Peyer's patch (tissue), 4 donors: ENCODE measurements around the gene SSRP1.

Experiments used
- CTCF ChIP-seq, 6 experiments: fragments of 450-650 bp in 4 of 6; fragments of 200-600 bp in 2 of 6; sonication (generic) in 1 of 6; IDR thresholded peaks; one replicate each; pipeline ENCODE4 v1.5.1; 2017 to 2019; ENCODE audit warnings: antibody characterized with exemption in 6 of 6, mild to moderate bottlenecking in 3 of 6, moderate library complexity in 1 of 6
- POLR2A ChIP-seq, 2 donors: fragments of 450-650 bp; IDR thresholded peaks; one replicate each; pipeline ENCODE4 v1.5.1; 2017; ENCODE audit warnings: antibody characterized with exemption in 2 of 2, mild to moderate bottlenecking in 2 of 2, moderate library complexity in 2 of 2

GRCh38 chr11:57276169-57276970, 59.3 kb downstream of the SSRP1 start:
- no peak for TF ChIP-seq CTCF (IDR thresholded peaks at IDR 0.05)
- no peak for TF ChIP-seq POLR2A (IDR thresholded peaks at IDR 0.05)
